ENCODE measurements around the gene SEZ6L.

Gene SEZ6L

GRCh38 chr22:26246552-26246951 lies 77.3 kb downstream of the SEZ6L start:
- no peak for DNase-seq

DNA sequence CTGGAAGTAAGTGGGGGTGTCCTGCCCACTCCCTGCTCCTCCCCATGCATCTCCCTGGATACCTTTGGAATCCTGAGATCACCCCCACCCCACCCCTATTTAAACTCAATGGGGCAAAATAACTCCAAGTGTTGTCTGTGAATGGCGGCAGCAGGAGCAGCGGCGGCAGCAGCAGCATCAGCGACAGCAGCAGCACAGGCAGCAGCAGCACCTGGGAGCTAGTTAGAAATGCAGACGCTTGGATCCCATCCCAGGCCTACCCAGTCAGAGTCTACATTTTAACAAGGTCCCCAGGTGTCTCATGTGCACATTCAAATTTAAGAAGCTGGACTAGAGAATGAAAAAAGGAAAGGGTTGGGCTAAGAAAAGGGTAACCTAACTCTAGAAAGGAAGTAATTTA lies 82.6 kb downstream of the SEZ6L start:
- no peak for DNase-seq

GRCh38 chr22:26259510-26259909 lies 90.2 kb downstream of the SEZ6L start:
- DNase-seq = no peak

- DNase-seq = no peak
These were observed 94.9 kb downstream of the SEZ6L start for GRCh38 chr22:26264162-26264561.

- DNase-seq = no peak
These were observed 96.0 kb downstream of the SEZ6L start for GRCh38 chr22:26265281-26265680.

DNA sequence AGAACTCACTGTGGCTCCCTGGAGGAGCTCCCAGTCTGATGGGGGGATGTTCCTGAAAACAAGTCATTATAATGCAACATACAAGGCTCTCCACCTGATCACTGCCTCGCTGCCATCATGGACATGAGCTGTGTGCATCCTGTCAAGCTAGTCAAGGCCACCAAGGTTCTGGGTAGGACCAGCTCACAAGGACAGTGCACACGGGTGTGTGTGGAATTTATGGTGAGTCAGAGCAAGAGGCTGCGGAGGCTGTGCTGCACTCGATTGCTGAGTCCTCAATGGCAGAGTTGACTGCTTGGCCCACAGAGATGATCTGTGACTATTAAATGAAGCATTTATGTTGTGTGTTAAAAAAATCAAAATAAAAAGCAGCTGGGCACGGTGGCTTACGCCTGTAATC lies 96.6 kb downstream of the SEZ6L start:
- DNase-seq = no peak

GRCh38 chr22:26267856-26268255 lies 98.6 kb downstream of the SEZ6L start:
- DNase-seq = no peak

GRCh38 chr22:26269572-26269971 lies 100.3 kb downstream of the SEZ6L start:
- no peak for DNase-seq

GRCh38 chr22:26271427-26271826 lies 102.2 kb downstream of the SEZ6L start:
- DNase-seq = no peak

DNA sequence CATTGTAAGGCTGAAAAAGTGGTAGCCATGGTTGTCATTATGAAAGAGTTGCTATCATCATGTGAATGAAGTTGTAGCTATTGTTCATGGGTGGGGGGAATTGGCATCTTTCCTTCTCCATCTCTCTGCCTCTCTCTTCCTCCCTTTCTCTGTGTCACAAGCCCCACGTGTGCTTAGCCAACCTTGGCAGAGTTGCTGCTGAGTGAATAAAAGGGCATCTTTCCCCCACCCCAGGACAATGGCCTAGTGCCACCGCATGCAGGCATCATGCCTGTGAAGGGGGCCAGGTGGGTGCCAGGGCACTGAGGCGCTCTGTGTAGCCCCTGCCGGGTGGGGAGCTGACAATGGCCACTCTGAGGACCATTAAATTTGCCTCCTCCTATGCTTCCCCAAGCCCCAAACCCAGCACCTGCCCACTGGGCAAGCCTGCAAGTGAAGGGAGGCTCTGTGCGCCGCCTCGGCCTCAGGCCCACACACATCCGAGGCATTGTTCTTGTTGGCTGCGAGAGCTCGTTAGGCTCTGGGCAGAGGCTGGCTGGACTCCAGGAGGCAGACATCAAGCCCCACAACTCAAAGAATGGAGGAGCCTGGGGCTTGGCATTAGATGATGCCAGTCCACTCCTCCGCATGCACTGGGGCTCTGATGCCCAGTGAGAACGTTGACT lies 103.9 kb downstream of the SEZ6L start:
- no peak for DNase-seq

DNA sequence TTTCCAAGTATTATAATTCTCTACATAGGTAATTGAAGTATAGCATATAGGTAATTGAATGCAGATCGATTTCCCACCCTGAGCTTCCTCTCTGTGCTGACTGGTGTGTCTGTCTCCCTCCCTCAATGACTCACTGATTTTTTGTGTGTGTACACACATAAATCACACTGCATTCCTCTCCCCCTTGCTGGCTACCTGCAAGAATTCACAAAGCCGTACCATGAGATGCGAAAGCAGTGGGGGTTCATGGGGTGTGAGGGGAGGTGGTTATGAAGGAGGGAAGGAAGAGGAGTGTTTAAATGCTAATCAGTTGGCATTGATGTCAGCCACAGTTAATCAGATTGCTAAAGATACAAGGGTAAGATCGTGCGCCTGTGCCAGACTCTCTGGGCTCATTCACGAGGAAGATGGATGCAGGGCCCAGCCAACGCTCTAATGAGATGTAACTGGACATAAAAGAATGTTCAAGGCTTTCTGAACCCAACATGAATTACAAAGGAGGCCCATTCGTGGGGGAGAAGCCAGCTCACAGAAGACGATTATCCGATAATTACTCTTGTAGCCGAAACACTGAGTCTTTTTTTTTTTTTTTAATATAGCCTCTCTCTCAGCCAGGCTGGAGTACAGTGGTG lies 107.4 kb downstream of the SEZ6L start:
- DNase-seq = no peak

DNA sequence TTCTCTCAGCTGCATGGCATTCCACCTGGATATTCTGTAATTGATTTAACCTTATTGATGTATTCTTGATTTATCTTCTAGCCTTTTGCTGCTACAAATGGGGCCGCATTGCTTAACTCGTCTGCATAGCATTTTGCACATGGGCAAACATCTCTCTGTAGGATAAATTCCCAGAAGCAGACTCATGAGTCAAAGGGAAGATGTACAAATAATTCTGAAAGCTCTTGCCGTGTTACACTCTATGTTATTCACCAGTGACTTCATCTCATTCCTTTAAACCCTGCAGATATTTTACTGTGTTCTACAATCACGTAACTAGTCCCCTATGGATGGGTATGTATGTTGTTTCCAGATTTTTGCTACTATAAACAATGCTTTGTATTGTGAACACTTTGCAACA lies 112.7 kb downstream of the SEZ6L start:
- no peak for DNase-seq

DNA sequence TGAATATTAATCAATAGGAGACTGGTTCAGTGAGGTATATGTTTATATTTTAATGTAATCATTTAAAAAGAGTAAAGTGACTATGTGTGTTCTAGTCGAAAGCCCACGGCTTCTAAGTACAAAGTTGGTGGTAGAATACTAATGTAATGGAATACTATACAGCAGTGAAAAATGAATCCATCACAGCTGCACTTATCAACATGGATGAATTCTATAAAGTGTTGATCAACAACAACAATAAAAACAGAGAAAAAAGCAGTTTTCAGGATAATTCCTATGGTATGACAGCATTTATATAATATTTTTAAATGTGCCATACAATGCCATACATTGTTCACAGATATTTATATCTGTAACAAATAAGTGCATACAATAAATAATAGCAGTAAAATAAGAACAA lies 114.1 kb downstream of the SEZ6L start:
- no peak for DNase-seq

GRCh38 chr22:26285632-26286031 lies 116.4 kb downstream of the SEZ6L start:
- DNase-seq = no peak

- no peak for DNase-seq
These were observed 117.0 kb downstream of the SEZ6L start for GRCh38 chr22:26286091-26286820.

DNA sequence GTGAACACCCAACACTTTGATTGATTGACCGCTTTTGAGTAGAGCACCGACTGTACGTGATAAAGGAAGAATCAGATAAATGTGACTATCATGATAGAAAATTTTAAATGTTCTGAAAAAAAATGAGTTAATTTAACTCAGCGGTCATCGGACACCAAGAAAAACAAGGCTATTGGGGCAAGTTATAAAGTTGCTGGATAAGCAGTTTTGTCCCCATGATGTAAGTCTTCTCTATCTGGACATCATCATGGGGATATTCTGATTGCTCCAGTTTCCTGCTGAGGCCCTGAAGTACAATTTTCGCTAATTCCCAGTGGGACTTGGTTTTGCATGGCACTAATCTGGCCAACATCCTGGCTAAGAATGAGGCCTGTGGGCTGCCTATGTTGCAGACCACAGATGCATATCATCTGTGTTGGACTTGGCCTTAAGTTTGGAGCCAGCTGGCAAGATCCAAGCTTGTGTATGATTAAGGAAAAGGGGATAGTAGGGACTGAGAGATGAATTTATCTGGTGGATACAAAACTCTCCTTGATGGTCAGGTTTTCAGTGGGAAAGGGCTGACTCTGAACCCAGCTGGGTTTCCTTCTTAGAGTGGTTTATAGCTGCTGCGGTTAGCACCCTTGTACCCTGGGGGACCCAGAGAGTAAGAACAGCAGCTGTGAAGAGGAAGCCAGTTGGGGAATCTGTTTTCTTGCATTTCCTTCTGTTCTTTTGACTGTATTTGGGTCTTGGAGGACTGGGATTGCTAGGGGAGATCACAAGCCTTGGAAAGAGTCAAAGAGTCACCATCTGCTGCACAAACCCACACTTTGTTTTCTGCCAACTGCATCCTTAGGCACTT lies 118.3 kb downstream of the SEZ6L start:
- DNase-seq = no peak

DNA sequence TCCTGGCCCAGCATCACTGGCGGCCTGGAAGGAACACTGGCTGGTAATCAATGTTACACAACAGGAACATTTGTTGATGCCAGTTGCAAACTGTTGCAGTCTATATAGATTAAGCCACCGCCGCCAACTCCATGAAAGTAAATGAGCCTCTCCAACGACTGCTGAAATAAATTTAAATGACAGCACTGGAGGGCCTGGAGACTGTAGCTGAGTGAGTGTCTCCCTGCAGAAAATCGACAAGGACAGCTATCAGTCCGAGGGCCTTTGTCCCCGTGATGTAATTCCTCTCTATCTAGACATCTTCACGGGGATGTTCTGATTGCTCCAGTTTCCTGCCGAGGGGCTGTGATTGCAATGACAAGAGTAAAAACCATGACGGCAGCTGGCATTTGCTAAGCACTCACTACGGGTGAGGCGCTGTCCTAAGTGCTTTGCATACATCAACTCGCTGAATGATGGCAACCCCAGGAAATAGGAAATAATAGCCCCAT lies 120.4 kb downstream of the SEZ6L start:
- DNase-seq = no peak

DNA sequence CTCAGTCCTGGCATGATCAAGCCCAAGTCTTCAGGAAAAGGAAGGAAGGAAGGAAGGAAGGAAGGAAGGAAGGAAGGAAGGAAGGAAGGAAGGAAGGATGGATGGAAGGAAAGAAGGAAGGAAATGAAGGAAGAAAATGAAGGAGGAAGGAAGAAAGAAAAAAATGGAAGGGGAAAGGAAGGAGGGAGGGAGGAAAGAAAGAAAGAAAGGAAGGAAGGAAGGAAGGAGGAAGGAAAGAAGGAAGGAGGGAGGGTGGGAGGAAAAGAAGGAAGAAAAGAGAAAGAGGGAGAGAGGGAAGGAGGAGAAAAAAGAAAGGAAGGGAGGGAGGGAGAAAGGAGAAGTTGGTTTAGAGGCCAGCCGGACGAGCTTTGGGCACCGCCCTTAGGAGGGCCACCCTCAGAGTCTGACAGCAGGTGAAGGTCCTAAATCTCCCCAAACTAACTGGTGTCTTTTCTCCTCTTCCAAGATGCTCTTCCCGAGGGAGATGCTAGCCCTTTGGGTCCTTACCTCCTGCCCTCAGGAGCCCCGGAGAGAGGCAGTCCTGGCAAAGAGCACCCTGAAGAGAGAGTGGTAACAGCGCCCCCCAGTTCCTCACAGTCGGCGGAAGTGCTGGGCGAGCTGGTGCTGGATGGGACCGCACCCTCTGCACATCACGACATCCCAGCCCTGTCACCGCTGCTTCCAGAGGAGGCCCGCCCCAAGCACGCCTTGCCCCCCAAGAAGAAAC lies 122.8 kb downstream of the SEZ6L start:
- no peak for DNase-seq

GRCh38 chr22:26292667-26292995 lies 123.4 kb downstream of the SEZ6L start:
- DNase-seq = no peak

- no peak for DNase-seq
These were observed 126.4 kb downstream of the SEZ6L start for GRCh38 chr22:26295563-26296126.

GRCh38 chr22:26298605-26299310 lies 129.5 kb downstream of the SEZ6L start:
- no peak for DNase-seq

GRCh38 chr22:26302726-26303125 lies 133.5 kb downstream of the SEZ6L start:
- DNase-seq = no peak
